AML-193 (cell line): ENCODE results near the gene LRIG1.

Experiments
- DNase-seq, 2 experiments: peaks; one replicate each; lab custom pipeline; 2025; lab: John Stamatoyannopoulos, UW

Gene LRIG1, protein sequence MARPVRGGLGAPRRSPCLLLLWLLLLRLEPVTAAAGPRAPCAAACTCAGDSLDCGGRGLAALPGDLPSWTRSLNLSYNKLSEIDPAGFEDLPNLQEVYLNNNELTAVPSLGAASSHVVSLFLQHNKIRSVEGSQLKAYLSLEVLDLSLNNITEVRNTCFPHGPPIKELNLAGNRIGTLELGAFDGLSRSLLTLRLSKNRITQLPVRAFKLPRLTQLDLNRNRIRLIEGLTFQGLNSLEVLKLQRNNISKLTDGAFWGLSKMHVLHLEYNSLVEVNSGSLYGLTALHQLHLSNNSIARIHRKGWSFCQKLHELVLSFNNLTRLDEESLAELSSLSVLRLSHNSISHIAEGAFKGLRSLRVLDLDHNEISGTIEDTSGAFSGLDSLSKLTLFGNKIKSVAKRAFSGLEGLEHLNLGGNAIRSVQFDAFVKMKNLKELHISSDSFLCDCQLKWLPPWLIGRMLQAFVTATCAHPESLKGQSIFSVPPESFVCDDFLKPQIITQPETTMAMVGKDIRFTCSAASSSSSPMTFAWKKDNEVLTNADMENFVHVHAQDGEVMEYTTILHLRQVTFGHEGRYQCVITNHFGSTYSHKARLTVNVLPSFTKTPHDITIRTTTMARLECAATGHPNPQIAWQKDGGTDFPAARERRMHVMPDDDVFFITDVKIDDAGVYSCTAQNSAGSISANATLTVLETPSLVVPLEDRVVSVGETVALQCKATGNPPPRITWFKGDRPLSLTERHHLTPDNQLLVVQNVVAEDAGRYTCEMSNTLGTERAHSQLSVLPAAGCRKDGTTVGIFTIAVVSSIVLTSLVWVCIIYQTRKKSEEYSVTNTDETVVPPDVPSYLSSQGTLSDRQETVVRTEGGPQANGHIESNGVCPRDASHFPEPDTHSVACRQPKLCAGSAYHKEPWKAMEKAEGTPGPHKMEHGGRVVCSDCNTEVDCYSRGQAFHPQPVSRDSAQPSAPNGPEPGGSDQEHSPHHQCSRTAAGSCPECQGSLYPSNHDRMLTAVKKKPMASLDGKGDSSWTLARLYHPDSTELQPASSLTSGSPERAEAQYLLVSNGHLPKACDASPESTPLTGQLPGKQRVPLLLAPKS

DNA sequence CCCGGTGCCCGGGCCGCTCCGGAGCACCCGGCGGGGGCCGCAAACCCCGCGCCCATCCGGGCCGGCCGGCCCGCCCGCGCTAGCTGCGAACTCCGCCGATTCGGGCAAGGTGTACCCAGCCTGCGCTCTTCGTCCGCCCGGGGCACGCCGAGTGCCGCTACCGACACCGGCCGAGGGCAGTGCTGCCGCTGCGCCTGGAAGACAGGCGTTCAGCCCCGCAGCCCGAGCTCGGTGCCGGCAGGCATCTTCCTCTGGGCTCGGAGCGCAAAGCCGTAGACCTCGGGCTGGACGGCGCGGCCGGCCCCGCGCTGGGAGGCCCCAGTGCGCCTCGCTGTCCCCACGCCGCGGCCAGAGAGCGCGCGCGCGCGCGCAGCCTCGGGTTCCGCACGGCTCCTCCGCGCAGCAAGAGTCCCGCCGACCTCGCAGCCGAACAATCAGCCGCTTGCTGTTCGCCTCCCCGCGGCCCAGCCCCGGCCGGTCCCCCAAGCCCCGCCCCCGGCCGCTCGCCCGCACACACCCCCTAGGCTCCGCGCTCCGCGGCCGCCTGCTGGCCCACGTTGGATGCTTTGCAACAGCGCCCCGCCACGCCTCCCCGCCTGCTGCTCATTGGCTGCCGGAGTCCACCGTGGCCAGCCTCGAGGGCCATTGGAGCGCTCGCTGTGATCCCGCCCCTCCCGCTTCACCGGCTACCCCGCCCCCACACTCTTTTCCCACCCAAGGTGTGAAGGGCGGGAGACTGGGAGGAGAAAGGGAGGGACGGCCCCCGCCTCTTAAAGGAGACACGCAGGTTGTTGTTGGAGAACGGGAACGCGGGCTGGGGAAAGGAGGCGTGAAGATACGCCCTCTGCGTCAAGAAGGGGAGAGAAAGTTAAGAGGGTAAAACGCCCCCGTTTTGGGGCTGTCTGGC, at the start of gene LRIG1:
TSS of gene LRIG1 (minus strand) at position 447 of the 907 bp plus-strand sequence. CDS start 615 bp downstream, outside the sequence.
- DNase-seq, result no peak

DNA sequence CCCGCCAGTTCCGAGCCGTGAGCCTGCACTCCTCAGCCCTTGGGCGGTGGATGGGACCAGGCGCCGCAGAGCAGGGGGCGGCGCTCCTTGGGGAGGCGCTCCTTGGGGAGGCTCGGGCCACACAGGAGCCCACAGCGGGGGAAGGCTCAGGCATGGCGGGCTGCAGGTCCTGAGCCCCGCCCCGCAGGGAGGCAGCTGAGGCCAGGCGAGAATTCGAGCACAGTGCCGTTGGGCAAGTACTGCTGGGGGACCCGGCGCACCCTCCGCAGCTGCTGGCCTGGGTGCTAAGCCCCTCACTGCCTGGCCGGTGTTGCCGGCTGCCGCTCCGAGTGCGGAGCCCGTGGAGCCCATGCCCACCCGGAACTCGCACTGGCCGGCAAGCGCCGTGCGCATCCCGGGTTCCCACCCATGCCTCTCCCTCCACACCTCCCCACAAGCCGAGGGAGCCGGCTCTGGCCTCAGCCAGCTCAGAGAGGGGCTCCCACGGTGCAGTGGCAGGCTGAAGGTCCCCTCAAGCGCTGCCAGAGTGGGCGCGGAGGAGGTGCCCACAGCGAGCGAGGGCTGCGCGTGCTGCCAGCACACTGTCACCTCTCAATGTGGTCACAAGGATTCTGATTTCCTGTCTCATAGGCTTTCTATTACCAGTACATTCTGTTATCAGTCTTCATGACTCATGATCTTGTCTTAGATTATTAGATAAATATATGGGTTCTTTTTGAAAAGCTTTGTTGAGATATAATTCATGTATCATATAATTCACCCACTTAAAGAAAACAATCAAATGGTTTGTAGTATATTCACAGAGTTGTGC, 44.0 kb upstream of the LRIG1 start:
- no peak for DNase-seq

DNA sequence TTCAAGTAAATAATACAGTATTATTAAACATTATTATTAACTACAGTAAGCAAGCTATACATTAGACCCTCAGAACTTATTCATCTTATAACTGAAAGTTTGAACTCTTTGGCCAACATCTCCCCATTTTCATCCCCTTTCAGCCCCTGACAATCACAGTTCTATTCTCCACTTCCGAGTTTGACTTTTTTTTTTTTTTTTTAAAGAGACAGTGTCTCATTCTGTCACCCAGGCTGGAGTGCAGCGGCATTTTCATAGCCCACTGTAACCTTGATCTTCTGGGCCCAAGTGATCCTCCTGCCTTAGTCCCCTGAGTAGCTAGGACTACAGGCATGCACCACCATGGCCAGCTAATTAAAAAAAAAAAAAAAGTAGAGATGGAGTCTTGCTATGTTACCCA, 41.3 kb upstream of the LRIG1 start:
- no peak for DNase-seq

DNA sequence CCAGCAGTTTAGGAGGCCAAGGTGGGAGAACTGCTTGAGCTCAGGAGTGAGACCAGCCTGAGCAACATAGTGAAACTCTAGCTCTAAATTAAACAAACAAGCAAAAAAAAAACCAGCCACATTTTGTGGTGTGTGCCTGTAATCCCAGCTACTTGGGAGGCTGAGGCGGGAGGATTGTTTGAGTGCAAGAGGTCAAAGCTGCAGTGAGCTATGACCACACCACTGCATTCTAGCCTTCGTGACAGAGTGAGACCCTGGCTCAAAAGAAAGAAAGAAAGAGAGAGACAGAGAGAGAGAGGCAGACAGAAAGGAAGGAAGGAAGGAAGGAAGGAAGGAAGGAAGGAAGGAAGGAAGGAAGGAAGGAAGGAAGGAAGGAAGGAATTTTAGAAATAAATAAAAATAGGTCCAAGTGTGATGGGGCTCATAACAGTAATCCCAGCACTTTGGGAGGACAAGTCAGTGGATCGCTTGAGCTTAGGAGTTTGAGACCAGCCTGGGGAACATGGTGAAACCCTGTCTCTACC, 38.7 kb upstream of the LRIG1 start:
- no peak for DNase-seq

DNA sequence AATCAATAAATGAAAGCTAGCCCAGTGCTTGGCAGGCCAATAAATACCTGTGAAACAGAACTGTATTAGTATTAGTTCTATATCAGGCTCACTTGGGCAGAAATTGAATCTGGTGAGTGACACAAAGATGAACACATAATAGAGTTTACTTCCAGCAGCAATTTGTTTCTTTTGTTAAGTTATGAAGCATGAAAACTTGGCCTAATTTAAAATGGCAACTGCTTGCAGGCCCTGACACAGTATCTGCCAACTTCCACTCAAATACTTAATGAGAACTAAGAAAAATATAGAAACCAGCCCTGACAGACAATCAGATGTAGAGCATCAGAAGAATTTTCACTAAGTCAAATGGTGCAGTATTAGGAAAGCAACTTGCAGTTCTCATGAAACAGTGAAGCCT, 37.6 kb upstream of the LRIG1 start:
- no peak for DNase-seq

DNA sequence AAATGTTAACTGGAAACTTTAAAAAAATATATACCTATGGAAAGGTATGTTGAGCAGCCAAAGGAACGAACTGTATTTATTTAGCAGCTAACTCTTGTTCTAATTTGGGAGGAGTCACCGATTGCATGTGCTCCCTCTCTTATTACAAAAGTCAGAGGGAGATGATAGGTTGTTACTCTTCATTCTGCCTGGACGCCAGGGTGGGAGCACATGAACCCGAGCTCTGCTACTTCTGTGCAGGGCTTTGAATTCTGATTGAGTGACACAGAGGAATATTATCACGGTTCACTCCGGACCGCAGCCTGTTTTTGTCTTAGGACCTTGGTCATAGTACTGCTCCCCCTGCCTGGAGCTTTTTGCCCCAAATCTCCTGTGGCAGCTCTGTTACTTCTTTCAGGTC, 36.9 kb upstream of the LRIG1 start:
- no peak for DNase-seq

DNA sequence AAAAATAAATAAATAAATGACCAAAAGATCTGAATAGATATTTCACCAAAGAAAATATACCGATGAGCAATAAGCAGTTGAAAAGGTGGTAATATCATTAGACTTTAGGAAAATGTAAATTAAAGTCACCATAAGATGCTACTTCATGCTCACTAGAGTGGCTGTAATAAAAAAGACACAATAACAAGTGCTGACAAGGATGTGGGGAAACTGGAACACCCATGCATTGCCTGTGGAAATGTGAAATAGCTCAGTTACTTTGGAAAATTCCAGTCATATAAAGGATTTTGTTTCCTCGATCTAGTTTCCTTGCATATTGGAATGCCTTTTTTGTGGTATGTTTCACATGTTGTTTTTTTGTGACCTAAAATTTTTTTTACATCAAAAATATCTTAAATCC, 36.0 kb upstream of the LRIG1 start:
- DNase-seq, result no peak

DNA sequence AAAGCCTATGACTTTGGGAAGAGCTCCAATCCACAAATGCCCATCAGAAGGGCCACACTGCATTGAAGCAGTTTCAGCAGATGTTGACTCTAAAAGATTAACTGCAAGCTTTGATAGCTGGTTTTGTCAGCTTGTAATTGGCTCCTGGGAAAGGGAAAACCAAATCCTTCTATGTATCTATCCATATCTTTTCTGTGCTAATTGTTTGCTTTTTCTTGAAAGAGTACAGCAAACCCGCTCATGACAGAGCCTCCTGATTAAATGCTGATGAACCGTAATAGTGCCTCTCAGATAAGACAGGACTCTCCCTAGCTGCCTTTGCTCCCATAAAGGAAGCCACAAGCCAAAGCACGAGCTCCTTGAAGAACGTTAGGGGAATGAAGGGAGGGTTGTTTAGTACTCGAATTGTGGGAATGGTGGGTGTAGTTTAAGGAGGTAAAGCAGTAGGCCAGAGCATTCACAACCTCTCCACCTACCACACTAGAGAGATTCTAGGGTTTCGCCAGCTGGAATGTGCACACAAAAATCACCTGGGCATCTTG, 33.6 kb upstream of the LRIG1 start:
- no peak for DNase-seq

DNA sequence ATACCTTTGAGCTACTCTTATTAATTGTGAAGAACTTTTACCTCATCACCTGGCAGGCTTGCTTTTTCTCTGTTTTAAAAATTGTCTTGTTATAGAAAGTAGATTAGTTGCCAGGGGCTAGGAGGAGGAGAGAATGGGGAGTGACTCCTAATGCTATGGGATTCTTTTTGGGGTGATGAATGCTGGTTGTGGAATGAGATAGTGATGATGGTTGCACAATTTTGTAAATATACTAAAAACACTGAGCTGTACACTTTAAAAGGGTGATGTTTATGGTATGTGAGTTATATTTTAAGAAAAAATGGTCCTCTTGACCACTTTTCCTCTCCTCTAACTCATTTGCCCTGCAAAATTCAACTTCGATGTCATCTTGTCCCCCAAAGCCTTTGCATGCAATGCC, 31.8 kb upstream of the LRIG1 start:
- no peak for DNase-seq

DNA sequence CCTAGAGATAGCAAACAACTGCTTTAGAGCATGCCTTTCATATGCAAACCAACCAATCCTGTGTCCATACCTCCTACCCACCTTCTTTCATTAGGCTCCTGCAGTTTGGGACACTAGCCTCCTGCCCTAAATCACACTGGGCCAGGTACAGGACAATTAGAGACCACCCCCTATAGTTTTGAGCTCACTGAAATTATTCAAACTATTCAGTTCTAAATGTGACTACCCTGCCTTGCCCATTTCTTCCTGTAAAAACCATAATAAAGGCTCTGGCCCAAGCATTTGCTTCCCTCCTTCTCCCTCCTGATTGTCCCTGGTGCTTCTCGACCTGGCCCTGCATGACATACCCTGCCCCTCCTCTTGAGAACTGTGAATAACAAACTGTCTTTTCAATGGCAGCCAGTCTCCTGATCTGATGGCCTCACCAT, 31.4 kb upstream of the LRIG1 start:
- DNase-seq, result no peak

DNA sequence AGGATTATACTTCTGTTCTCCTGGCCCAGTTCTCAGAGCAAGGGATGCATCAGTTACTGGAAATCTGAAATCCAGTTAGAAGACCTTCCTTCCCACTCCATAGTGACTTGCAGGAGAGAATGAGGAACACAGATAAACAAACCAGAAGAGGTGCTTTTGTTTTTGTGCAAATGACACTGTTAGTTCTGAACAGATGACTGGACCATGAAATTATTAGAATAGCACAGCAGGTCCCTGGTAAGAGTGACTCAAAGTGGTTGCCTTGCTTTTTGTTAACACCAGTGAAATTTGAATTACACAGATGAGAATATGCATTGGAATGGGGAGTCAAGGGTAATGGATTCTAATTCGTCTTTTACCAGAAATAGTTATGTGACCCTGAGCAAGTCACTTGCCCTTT, 30.4 kb upstream of the LRIG1 start:
- DNase-seq, result no peak

DNA sequence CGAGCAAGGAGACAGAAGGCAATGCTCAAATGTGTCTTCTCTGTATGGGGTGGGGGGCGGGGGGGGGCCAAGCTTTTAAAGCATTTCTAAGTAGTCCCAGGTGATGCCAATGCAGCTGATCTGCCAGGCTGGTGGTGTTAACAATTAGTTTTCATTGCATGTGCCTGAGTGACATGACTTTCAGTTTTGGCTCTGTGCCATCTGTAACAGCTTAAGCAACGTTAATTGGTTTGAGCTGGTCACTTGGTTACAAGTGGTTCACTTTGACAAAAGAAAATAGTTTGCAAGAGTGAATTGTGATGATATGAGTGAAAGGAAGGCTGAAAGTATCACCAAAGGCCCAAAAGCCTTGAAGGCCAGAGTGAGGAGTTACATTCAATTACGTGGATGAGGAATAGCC, 26.4 kb upstream of the LRIG1 start:
- DNase-seq, result no peak

DNA sequence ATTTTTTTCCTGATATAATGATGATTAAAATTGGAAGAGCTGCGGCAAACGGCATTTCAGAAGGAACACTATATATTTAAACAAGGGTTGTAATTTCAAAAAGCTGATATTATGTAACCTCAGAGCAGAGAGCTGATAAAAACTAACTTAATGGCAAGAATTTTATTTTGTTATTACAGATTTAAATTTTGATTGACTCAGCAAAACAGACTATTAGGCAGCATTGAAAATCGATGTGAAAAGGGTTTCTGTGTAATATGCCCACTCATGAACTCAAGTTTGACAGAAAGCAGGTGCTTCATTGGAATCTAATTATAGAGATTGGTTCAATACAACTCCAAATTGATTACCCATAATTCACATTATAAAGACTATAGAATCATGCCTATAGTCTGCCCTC, 24.9 kb upstream of the LRIG1 start:
- DNase-seq, result no peak

DNA sequence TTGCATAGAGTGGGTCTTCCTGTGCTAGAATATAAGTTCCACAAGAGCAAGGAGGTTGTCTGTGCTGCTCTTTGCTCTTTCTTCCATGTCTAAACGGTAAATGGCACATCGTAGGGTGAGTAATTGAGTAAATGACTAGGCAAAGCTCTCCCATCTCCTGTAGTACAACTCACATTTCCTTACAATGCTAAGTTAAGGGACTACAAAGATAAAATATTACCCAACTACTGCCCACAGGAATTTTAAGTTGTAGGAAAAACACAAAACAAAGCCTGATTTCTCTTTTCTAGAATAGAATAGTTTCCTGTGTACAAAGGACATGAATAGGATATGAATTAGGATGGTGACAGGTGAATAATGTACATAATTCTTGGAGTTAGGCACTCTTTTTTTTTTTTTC, 19.9 kb upstream of the LRIG1 start:
- no peak for DNase-seq

DNA sequence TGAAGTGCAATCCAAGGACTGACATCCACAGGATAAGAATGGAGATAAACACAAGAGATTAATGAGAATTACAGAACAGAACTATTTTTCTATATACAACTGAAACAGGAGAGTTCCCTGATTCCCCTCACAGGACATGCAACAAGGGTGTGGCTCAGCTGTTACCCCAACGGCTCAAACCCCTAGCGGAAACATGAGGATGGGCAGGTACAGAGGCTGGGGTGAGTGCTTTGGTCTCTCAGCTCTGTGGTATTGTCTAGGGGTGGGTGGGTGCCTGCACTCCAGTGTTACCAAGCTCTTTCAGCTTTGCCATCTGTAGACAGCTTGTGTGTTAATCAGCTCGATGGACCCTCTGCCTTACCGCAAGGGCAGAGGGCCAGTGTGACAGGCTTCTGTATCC, 17.8 kb upstream of the LRIG1 start:
- no peak for DNase-seq

DNA sequence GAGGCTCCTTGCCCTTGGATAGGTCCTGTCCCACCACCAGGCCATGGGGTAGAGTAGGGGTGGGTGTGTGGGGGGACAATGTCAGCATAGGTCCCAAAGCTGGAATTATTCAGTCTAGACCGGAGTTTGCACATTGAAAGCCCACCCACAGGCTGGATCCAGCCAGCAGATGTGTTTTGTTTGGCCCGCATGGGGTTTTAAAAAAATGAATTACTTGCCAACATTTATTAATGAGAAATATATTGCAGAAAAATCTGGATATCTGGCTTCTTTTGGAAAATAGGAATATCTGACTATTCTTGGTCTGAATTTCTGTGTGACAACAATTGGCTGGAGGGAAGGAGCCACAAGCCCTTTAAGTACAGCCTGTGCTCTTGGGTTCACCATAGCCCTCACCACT, 17.3 kb upstream of the LRIG1 start:
- no peak for DNase-seq

DNA sequence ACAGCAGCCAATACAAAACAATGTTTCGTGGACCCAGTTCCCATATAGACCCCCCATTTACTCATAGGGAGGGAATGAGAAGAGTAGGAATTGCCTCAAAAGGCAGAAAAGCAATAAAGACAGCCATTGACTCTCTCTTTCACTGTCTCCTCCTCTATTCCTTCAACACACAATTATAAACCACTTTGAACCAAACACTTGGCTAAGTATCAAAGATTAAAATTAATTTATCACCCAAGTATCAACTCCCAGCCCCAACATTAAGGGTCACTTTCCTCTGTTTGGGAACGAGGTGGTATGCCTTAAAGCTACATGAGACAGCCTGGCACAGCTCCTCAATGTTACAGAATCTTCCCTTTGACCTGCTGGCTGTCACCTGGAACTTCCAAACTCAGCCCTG, 16.4 kb upstream of the LRIG1 start:
- DNase-seq, result no peak

DNA sequence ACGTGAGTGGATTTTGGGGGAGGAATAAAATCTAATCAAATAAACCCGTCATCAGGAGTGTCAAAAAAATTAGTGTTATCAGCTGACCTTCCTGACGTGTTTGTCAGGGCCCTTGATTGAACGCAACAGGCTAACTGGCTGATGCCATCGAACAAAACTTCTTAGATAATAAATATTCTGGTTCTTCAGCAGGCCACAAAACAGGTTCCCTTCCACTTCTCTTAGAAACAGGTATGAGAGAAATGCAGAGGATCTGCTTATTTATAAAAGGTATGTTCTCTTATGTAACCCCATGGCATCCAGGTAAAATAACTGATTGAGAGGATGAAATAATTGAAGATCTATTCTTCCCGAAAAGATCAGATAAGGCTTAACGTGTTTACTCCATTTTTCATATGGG, 7.6 kb upstream of the LRIG1 start:
- no peak for DNase-seq

DNA sequence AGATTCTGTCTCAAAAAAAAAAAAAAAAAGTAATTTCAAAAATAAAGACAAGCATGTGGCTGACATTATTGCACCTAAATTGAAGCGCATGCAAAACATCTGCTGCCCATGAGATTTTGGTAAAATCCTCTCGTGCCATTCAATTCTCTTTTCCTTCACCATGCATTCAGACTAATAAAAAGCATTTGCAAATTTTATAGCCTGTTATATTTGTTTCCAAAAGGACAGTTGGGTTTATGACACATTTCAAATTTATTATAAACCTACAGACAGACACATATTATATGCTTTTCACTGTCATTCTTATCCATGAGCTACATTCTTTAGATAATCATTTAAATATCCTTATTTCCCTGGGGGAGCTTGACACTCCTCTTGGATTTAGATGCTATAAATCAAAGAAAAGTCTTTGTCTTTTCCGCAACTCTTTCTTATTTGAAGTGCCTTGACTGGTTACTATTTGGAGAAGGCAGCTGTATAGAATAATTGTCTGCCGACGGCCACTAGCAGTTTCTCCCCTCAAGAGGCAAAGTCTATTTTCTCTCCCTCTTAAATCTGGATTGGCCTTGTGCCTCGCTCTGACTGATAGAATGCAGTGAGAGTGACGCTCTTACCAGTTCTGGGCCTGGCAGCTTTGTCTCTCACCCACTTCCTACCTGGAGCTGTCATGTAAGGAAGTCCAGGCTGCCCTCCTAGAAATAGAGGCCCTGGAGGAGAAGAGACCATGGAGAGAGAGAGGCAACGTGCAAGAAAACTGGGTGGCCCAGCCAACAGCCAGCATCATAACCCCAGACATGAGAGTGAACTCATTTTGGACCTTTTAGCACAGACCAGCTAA, 6.8 kb upstream of the LRIG1 start:
- no peak for DNase-seq
